Skin of body (tissue), 2 donors: Measurements from ENCODE around the gene FAM209B. TPM values are rescaled to one million over a fixed set of nuclear protein-coding genes. Genes with fewer than 3 reads are reported as not detected.
A peak's percentile ranks its signal among the peaks of the same experiment; 100 is the strongest.
"Not testable (repeated sequence)": the region's sequence is repeated elsewhere in the genome, so short reads cannot be mapped to it uniquely, and the experiment has no call there.

ENCODE experiments used
- DNase-seq: peaks from one replicate; lab custom pipeline; 2025; lab: John Stamatoyannopoulos, UW
- total RNA-seq: library from RNA; depleted of rRNA; stranded (reverse); fragments of >200 nt; gene quantifications from one replicate; pipeline ENCODE4 v1.2.3, GENCODE V29; 2014

FAM209B gene
- total RNA-seq, 1 donor from 2014 or later = not detected

- no peak for DNase-seq
Measured at GRCh38 chr20:56537997-56538396, 5.0 kb downstream of the FAM209B start.

DNA sequence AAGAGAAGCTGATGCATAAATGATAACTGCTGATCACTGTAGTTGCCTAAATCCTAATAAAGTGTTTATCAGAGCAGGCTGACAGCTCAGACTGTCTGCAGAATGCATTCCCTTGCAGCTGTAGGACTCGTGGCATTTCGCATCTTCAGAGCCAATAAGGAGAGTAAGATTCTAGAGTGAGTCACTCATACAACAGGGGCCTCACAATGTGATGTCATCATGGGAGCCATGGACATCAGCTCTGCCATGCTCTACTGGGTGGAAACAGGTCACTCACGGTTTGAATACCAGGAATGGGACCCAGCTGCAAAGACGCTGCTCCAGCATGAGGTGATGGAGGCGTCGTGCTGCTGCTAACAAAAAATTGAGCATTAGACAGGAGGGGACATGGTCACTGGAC lies 7.4 kb downstream of the FAM209B start:
- DNase-seq = no peak

GRCh38 chr20:56542489-56543030 lies 9.5 kb downstream of the FAM209B start:
- no peak for DNase-seq

DNA sequence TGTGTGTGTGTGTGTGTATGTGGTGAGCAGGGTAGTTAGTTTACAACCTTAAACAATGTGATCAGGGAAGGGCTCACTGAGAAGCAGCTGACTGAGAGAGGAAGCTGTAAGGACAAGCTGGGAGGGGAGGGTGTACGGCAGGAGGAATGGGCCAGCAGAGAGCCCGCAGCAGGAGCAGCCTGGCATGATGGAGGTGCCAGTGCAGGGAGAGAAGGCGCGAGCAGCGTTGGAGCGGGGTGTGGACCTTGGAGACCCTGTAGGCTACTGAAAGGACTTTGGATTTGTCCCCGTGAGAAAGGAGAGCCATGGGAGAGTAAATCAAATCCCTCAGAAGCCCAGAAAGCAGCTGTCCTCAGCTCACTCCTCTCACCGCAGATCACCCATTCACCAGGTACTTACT lies 18.5 kb downstream of the FAM209B start:
- no peak for DNase-seq

DNA sequence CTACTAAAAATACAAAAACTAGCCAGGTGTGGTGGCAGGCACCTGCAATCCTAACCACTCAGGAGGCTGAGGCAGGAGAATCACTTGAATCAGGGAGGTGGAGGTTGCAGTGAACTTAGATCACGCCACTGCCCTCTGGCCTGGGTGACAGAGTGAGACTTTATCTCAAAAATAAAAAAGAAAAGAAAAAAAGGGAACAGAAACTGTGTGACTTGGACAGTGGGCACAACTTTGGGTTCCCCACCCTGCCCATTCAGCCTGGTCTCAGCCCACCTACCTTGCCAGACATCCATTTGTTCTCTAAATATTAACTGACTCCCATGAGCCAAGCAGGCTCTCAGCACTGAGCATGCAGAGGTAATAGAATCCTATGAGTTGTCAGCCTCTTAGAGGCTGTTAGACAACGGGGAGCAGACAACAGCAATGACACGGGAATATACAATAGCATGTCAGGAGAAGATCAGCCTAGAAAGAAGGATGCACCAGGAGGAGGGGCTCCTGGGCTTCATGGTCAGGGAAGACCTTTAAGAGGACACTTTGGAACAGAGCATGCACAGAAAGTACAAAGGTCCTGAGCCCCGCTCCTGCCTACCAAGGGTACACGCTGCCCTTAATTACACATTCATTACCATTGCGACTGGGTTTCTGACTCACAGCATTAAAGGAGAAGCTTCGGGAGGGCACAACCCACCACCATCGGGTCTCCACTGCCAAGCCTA lies 20.0 kb downstream of the FAM209B start:
- no peak for DNase-seq

DNA sequence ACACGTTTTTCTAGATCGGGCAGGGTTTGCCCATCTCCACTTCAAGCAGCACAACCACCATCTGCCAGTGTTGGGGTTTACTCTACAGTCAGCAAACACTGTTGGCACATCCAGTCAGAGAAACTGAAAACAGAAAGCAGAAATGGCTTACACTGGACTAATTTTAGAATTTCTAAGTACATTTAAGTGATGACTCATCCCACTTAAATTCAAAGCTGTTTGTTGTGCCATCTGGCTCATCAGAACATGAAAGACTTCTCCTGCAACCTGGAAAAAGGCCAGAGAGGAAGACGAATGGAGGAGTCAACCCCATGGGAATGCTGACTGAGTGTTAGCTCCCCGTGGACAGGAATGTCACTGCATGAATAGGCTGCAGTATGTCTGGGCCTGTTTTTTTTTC lies 21.8 kb downstream of the FAM209B start:
- DNase-seq = peak; percentile 89

- DNase-seq = no peak
Measured at GRCh38 chr20:56558968-56559367, 25.9 kb downstream of the FAM209B start.

DNA sequence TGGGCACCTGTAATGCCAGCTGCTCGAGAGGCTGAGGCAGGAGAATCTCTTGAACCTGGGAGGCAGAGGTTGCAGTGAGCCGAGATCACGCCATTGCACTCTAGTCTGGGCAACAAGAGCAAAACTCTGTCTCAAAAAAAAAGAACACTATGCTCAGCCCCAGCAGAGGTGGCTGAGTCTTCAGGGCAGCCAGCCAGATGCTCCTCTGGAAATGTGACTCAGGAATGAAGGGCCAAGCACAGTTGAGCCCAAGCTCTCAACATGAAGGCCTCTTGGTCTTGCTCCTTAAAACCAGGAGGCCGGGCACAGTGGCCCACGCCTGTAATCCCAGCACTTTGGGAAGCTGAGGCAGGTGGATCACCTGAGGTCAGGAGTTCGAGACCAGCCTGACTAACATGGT lies 31.5 kb downstream of the FAM209B start:
- DNase-seq = not testable (repeated sequence)

GRCh38 chr20:56565511-56565910 lies 32.5 kb downstream of the FAM209B start:
- no peak for DNase-seq

GRCh38 chr20:56566621-56567020 lies 33.6 kb downstream of the FAM209B start:
- DNase-seq = no peak

DNA sequence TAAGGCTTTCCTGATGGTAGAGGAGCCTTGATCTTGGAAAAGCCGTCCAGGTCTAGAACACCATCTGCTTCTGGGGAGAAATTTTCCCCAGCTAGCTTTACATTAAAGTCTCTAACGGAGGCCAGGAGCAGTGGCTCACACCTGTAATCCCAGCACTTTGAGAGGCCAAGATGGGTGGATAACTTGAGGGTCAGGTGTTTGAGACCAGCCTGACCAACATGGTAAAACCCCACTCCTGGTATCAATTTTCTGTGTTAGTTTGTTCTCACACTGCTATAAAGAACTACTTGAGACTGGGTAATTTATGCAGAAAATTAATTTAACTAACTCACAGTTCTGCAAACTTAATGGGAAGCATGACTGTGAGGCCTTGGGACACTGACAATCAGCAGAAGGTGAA lies 37.8 kb downstream of the FAM209B start:
- DNase-seq = no peak

- DNase-seq = no peak
Measured at GRCh38 chr20:56572172-56572571, 39.1 kb downstream of the FAM209B start.

DNA sequence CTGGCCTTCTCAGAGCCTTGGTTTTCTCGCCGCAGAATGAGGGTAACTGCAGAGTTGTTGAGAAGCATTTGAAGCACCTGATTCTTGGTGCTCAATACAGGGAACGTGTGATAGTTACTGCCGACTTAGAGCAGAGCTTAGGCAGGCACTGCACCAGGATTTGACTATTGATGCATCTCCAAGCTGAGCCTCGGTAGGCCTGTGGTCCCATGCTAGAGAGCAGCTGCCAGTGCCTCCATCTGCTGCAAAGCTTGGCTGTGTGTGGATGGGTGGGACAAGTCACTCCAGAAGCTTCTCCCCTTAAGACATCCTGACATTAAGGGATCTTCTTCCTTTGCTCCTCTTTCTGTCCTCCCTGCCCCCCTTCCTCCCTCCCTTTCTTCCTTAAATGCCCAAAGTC lies 40.9 kb downstream of the FAM209B start:
- DNase-seq = no peak

- DNase-seq = no peak
Measured at GRCh38 chr20:56574531-56575142, 41.6 kb downstream of the FAM209B start.

- no peak for DNase-seq
Measured at GRCh38 chr20:56575157-56575556, 42.1 kb downstream of the FAM209B start.

DNA sequence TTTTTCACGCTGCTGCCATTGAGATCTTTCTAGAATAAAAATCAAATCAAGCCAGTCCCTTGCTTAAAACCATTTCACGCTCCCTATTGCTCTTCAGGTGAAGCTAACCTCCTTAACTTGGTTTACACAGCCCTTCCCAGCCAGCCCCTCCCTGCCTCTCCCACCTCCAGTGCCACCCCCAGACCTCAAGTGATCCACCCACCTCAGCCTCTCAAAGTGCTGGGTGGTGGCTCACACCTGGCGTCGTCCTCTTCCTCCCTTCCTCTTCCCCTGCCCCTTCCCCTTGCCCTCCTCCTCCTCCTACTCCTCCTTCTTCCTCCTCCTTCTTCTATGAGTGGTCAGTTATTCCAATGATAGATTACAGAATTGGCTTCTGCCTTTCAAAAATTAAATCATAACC lies 42.9 kb downstream of the FAM209B start:
- no peak for DNase-seq

GRCh38 chr20:56579301-56579710 lies 46.3 kb downstream of the FAM209B start:
- DNase-seq = no peak

- no peak for DNase-seq
Measured at GRCh38 chr20:56580226-56580625, 47.2 kb downstream of the FAM209B start.

GRCh38 chr20:56581701-56582100 lies 48.7 kb downstream of the FAM209B start:
- DNase-seq = no peak

- DNase-seq = no peak
Measured at GRCh38 chr20:56582542-56582941, 49.5 kb downstream of the FAM209B start.

DNA sequence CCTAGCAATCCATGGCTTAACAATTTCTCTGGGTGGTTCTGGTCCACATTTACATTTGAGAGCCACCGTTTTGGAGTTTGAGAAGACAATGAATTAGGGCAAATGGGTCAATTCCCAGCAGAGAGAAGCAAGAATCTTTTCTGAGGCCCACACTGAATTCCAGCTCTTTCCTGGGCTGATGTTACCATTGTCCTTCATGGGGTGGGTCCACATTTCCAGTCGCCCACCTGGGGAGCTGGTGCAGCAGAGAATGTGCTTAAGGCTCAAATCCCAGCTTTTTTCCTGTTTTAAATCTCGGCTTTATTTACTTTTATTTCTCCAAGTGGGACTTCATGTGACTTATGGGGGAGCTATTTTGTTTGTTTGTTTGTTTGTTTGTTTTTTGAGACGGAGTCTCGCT lies 51.9 kb downstream of the FAM209B start:
- no peak for DNase-seq
